ENCODE results near the gene CEP126.
"Not testable (repeated sequence)": the region's sequence is repeated elsewhere in the genome, so short reads cannot be mapped to it uniquely, and the experiment has no call there.

Gene CEP126

DNA sequence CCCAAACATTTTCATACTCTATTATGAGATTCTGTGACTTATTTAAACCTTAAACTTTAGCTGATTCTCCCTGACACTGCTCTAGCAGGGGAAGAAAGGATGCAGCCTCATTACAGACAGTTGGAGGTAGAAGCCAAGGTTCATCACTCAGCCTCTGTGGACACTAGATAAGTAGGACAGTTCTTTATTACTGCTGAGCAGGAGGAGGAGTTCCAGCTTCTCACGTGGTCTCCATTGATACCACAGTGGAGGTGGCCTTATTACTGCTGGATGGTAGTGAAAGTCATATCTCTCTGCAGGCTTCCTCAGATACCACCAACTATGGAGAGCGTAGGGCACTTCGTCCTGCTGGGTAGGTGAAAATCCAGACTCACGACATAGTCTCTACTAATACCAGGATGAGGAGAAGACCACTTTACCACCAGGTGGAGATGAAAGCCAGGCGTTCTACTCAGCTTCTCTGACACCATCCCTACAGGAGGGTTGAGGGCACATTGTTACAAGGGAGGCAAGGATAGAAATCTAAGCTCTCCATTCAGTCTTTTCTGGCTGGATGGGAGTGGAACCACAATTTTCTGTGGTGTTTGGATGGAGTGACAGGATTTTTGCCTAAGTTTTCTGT, 14.6 kb downstream of the CEP126 start:
- no peak for DNase-seq

GRCh38 chr11:101931692-101932091, 16.9 kb downstream of the CEP126 start:
- DNase-seq = no peak

DNA sequence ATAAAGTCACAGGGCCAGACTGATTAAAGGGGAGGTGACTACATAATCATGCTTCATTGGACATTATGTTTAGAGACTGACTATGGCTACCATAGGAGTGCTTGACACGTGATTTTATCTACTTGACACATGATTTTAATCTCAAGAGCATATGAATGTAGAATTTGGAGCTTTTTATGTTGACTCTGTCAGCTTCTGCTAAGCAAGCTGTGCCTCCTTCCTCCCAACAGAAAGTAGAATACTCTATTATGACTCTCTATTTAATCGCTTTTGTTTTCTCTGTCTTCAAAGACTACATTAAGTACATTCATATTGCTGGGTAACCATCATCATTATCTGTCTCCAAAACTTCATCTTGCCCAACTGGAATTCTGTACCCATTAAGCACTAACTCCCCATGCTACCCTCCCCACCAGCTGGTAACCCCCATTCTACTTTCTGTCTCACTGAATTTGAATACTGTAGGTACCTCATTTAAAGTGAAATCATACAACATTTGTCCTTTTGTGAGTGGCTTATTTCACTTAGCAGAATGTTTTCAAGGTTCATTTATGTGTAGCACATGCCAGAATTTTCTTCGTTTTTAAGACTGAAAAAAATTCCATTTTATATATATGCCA, 26.2 kb downstream of the CEP126 start:
- DNase-seq = no peak

- DNase-seq = no peak
Observed at GRCh38 chr11:101944923-101945322, 30.1 kb downstream of the CEP126 start.

DNA sequence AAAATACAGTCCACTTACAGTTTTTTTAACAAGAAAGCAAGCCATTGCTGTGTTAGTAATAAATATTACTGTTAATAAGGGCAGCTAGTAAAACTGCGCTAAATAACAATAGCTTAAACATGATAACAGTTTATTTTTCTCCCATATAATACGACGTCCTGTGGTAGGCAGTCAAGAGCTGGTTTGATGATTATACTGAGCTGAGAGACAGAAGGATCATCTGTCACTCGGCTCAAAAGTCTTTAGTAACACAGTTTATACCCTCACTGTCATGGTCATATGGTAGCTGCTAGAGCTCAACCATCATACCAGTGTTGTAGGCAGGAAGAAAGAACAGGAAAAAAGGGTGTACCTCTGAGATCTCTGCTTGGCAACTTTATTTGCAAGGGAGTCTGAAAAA, 30.6 kb downstream of the CEP126 start:
- DNase-seq = no peak

DNA sequence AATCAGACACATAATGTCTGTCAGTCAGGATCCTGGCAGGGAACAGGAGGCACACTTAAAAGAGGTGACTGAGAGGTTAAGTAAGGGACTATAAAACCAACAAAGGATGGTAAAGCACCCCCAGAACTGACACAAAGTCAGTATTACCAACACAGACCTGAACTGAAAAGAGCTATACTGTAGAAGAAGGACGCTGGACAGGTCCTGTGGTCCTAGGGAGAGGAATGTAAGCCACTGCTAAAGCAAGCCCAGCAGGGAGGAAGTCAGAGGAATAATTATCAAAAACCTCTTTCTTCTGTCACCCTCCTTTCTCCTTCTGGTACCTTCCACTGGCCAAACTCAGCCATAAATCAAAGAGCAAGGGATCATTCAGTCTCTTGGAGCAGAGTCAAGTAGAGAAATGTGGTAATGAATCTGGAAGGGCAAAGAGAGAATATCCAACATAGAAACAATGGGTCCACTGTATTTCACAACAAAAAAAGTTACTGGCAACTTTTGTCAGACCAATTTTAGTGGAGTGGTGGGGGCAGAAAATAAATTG, 34.9 kb downstream of the CEP126 start:
- DNase-seq = no peak

GRCh38 chr11:101955278-101955677, 40.5 kb downstream of the CEP126 start:
- no peak for DNase-seq

- DNase-seq = no peak
Observed at GRCh38 chr11:101955701-101956100, 40.9 kb downstream of the CEP126 start.

DNA sequence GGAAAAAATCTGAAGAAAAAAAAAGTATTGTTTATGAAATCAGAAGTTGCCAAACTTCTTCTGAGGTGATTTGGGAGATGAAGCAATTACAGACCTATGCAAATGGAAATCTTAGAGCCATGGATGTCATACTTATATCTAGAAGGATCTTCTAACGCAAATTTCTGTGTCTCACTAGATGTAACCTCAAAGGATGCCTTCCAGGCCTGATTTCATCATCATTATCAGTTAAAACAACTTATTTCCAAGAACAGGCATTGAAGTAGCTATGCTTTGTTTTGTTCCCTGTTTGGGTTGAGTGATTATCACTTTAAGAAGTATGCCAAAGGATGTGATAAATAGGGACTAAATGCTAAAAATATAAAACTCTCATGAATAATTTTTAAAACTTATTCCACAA, 45.4 kb downstream of the CEP126 start:
- no peak for DNase-seq

- DNase-seq = not testable (repeated sequence)
Observed at GRCh38 chr11:101964200-101964599, 49.4 kb downstream of the CEP126 start.

- DNase-seq = no peak
Observed at GRCh38 chr11:101974255-101974654, 59.4 kb downstream of the CEP126 start.

DNA sequence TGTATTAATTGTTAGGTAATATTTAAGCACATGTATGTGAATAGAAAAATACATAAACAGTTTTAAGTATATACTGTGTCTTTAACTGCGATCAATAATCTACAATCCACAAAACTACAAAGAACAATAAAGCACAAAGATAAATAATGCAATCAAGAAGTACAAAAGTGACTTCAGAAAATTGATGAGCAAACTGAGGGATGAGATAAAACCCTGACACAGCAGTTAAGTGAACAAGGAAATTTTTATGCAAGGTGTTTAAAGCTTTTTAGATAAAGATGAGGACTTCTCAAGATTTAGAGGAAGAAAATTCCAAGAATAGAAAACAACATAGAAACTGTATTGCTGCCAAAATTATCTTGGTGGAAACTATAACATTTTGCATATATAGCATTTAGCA, 60.0 kb downstream of the CEP126 start:
- DNase-seq = no peak

- DNase-seq = no peak
Observed at GRCh38 chr11:101975734-101976133, 60.9 kb downstream of the CEP126 start.

DNA sequence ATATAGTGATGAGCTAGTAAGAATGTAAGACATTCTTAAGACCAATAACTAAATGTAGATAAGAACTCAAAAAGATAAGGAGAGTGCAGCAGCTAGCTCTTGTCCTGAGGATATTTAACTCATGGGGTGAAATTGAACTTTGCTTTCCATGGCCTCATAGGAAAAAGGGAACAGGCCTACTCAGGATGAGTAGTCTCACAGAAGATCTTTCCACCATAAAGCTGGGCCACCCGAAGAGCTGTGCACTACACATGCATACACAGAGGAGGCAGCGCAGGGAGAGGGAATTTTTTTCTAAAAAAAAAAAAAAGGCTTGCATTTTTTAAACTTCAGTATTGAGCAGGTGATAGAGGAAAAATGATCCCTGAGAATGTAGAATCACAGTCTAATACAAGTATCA, 72.6 kb downstream of the CEP126 start:
- DNase-seq = no peak

- no peak for DNase-seq
Observed at GRCh38 chr11:101993172-101993571, 78.4 kb downstream of the CEP126 start.

- not testable (repeated sequence) for DNase-seq
Observed at GRCh38 chr11:101994052-101994469, 79.3 kb downstream of the CEP126 start.

DNA sequence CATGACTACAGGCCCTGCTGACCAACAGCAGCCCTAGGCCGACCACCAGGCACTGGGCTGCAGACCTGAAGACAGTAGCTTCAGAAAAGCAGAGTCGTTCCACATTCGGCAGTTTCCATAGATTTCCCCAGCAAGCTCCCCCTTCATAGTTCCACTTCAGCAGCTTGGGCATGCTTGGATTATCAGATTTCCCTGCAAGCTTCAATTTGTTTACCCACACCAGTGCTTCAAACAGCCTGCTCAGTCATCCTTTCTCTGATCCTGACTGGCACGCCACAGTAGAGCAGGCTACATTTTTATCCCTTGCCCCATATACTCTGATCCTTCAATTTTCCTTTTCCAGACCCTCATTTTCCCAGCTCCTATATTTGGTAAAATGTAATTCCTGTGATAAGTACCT, 81.3 kb downstream of the CEP126 start:
- DNase-seq = no peak

- no peak for DNase-seq
Observed at GRCh38 chr11:102001657-102002338, 87.0 kb downstream of the CEP126 start.

DNA sequence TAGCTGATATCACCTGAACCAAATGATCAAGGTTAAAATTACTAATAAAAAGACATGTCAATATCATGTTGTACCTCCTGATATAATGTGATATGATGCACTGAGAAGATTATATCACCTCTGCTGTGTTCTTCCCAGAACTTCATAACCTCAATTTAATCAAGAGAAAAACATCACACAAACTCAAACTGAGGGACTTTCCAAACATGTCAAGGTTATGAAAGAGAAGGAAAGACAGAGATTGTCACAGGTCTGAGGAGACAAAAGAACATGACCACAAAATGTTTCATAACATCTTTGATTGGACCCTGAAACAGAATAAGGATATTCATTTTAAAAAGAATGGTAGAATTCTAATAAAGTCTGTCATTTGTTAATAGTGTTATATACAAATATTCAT, 89.4 kb downstream of the CEP126 start:
- DNase-seq = no peak

DNA sequence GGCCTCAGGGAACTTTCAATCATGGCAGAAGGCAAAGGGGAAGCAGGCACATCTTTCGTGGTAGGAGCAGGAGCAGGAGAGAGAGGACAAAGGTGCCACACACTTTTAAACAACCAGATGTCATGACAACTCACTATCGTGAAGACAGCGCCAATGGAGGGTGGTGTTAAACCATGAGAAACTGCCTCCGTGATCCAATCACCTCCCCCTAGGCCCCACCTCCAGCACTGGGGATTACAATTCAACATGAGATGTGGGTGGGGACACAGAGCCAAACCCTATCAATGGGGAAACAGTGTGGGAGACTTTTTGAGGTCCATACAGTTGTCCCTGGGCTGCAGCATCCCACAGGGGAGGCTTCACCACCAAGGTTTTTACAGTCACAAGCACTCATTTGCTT, 90.5 kb downstream of the CEP126 start:
- DNase-seq = no peak

DNA sequence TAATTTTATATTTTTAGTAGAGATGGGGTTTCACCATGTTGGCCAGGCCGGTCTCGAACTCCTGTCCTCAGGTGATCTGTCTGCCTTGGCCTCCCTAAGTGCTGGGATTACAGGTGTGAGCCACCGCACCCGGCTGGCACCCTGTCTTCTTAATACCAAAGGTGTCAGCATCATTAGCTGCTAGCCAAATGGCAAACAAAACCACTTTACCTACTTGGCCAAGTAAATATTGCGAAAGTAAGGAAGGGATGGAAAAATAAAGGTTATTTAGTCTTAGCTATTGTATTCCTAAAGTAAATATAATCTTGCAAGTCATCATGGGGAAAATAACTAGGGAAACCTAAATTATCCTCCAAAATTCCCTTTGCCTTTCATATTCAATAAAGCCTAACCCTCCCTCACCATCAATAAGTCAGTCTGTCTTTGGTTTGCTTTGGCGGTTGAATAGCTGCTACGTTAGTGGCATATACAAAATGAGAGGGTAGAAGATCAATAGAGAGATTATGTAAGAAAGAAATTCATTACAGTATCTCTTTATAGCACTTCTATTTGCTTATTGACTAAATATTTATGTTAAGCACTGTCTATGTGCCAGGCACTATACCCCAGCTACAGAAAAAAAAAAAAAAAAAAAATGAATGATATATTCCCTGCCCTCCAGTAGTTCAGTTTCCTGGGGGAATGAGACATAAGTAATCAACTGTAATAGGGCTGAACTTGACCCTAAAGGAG, 92.2 kb downstream of the CEP126 start:
- no peak for DNase-seq

DNA sequence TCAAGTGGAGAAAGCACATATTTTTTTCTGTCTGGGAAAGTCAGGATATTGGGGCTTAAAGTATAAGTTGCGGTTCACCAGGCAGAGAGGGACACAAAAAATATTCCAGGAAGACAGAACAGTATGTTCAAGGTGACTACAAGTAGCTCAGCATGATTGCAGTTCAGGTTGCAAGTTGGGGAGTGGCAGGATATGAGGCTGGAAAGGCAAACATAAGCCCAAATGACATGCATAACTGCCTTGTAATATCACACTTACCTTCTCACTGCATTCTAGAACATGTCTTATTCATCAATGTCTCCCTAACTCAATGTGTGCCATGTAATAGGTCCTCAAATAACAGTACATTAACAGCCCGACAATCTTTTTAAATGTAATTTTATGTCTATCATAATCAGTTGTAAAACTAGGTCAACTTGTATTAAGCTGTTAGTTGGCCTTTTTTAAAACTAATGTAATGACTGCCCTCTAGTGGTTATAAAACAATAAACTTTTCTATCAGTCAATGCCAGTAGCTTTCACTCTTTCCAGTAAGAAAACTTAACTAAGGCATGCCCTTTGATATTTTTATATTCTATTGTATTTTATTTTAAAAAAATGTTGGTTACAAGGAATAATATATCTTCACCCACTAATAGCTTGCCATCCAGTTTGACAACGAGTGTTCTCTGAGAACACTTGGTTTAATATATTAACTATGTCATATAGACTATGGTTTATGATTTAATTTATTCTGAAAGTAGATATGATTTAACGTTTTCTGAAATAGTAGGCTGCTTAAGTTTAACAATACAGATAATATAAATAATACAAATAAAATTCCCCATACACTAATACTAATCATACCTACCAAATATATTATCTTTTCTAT, 93.0 kb downstream of the CEP126 start:
- DNase-seq = no peak

All from activated CD4-positive, alpha-beta T cell treated with anti-CD3 and anti-CD28 coated beads, Interleukin-2, amount 50 U/mL, for 4 hours (primary cell).